Measurements from ENCODE around the gene PKN1. TPM values are rescaled to one million over a fixed set of nuclear protein-coding genes. Genes with fewer than 3 reads are reported as not detected.

The PKN1 gene
- total RNA-seq, 1 experiment from 2014 or later = 170 TPM

- no peak for TF ChIP-seq MYBL2 (CRISPR knock-in tag; IDR thresholded peaks at IDR 0.05)
- no peak for TF ChIP-seq PRRX2 (CRISPR knock-in tag; IDR thresholded peaks at IDR 0.05)
- no peak for TF ChIP-seq NR3C1 (CRISPR knock-in tag; conservative IDR thresholded peaks at IDR 0.05; ENCODE audit: low read depth)
- no peak for TF ChIP-seq GRHL2 (CRISPR knock-in tag; IDR thresholded peaks at IDR 0.05; ENCODE audit: insufficient replicate concordance, severe bottlenecking)
- no peak for TF ChIP-seq TP53 (CRISPR knock-in tag; IDR thresholded peaks at IDR 0.05)
- no peak for TF ChIP-seq E2F4 (CRISPR knock-in tag; IDR thresholded peaks at IDR 0.05; ENCODE audit: borderline replicate concordance, low read depth)
- no peak for TF ChIP-seq ERG (CRISPR knock-in tag; IDR thresholded peaks at IDR 0.05)
- ChIA-PET POLR2A (interaction anchor here (0.6 kb wide), 1 partner anchor 22 kb away, joined by 6 read pairs; no protein-coding TSS in a partner anchor), CTCF (interaction anchor here (0.7 kb wide), 1 partner anchor 8 kb away, joined by 4 read pairs; no protein-coding TSS in a partner anchor)
- Mint-ChIP-seq H3K27me3 (ENCODE audit: low read depth) (peaks cover 12% of the 10 kb centered on the region), H3K9me3 (no peaks in the 10 kb centered on the region), H3K36me3 (peaks cover 6% of the 10 kb centered on the region; the same call in 1 of the 2 replicates), H3K4me3 (no peak overlapping the region), H3K4me1 (peaks cover 24% of the 10 kb centered on the region), H3K27ac (peak overlapping the region; percentile 68; the same call in 1 of the 2 replicates)
- no peak for DNase-seq (ENCODE audit: low spot score)
- no peak for ATAC-seq
Observed at GRCh38 chr19:14476673-14477401, 43.7 kb downstream of the PKN1 start.

GRCh38 chr19:14477418-14478112 is 44.5 kb downstream of the PKN1 start:
- DNase-seq (ENCODE audit: low spot score) = no peak
- ChIA-PET CTCF (interaction anchor here (0.7 to 4.7 kb wide), 4 partner anchors 8 to 71 kb away, joined by 3 to 45 read pairs (median 4); no protein-coding TSS in a partner anchor), POLR2A (interaction anchor here (0.5 to 0.6 kb wide), 2 partner anchors 13 to 21 kb away, joined by 3 to 6 read pairs; no protein-coding TSS in a partner anchor)
- H3K27me3 Mint-ChIP-seq (ENCODE audit: low read depth) = peaks cover 11% of the 10 kb centered on the region
- no peaks in the 10 kb centered on the region for H3K9me3 Mint-ChIP-seq
- no peak for TF ChIP-seq MXD4 (CRISPR knock-in tag; IDR thresholded peaks at IDR 0.05; ENCODE audit: borderline replicate concordance)
- TF ChIP-seq FOXP4 (CRISPR knock-in tag; IDR thresholded peaks at IDR 0.05) = no peak
- no peak for TF ChIP-seq GTF2I (CRISPR knock-in tag; conservative IDR thresholded peaks at IDR 0.05)
- no peak for TF ChIP-seq ZNF532 (CRISPR knock-in tag; IDR thresholded peaks at IDR 0.05; ENCODE audit: borderline replicate concordance)
- peaks cover 11% of the 10 kb centered on the region; the same call in 1 of the 2 replicates for H3K36me3 Mint-ChIP-seq
- H3K4me3 Mint-ChIP-seq = no peak overlapping the region
- peaks cover 24% of the 10 kb centered on the region for H3K4me1 Mint-ChIP-seq
- no peak for ATAC-seq
- no peak overlapping the region for H3K27ac Mint-ChIP-seq

Data from WTC11 (cell line).